Measurements from ENCODE around the gene ZSCAN31. TPM values are rescaled to one million over a fixed set of nuclear protein-coding genes. Genes with fewer than 3 reads are reported as not detected.
A peak's percentile ranks its signal among the peaks of the same experiment; 100 is the strongest.

ZSCAN31 gene
- polyA plus RNA-seq, 1 of the 3 experiments (the other 2 are of a cell fraction): 1.9 TPM

GRCh38 chr6:28335564-28336283 is at the start of gene ZSCAN31 (continued):
- TF ChIP-seq RCOR1 (IDR thresholded peaks at IDR 0.05; ENCODE audit: low read length) (no peak; the same call in 1 of the 2 replicates), FOXM1 (IDR thresholded peaks at IDR 0.05; ENCODE audit: low read depth) (no peak), RFX5 (IDR thresholded peaks at IDR 0.05; ENCODE audit: low read length) (peak; percentile 87), ZBTB33 (IDR thresholded peaks at IDR 0.05; ENCODE audit: borderline replicate concordance, low read depth) (no peak), ELF1 (IDR thresholded peaks at IDR 0.05) (no peak), MEF2A (IDR thresholded peaks at IDR 0.05; ENCODE audit: borderline replicate concordance, low read depth) (no peak), NFIC (IDR thresholded peaks at IDR 0.05; ENCODE audit: borderline replicate concordance) (peak; percentile 54; the same call in 1 of the 2 replicates), EZH2phosphoT487 (IDR thresholded peaks at IDR 0.05; ENCODE audit: borderline replicate concordance, low read depth) (no peak), CHD2 (IDR thresholded peaks at IDR 0.05; ENCODE audit: low read length, partially characterized antibody) (peak; percentile 26), YY1 (IDR thresholded peaks at IDR 0.05; ENCODE audit: low read depth) (peak; percentile 26; the same call in 1 of the 2 replicates), TEAD4 (IDR thresholded peaks at IDR 0.05; ENCODE audit: borderline replicate concordance, insufficient read depth) (no peak)

- no peak for DNase-seq
- Histone ChIP-seq H3K9me2 (no peaks in the 10 kb centered on the region), H3K36me3 (replicated peaks in 1 of 2; ENCODE audit: control insufficient read depth in 1 of 2, insufficient read depth in 2 of 2, low read length in 1 of 2) (peaks cover 70 to 85% of the 10 kb centered on the region in 2 experiments), H3K4me3 (ENCODE audit: low read depth in 2 of 2, low read length in 1 of 2) (no peak overlapping the region), H2AFZ (ENCODE audit: low read depth) (no peak overlapping the region), H4K20me1 (ENCODE audit: insufficient read depth) (no peaks in the 10 kb centered on the region), H3K4me1 (ENCODE audit: control insufficient read depth in 1 of 2, insufficient read depth in 2 of 2, low read depth in 1 of 2, low read length in 1 of 2) (no peaks in the 10 kb centered on the region; a peak in 2 of 4 replicates), H3K79me2 (ENCODE audit: insufficient read depth) (peaks cover 34% of the 10 kb centered on the region), H3K9me3 (0 out of 2 replicates have a peak, but pooled peaks cover 3% of the 10 kb centered on the region), H3K9ac (no peak overlapping the region), H3K4me2 (no peak overlapping the region), H3F3A (replicated peaks; ENCODE audit: insufficient read depth) (peaks cover 17% of the 10 kb centered on the region), H3K27me3 (ENCODE audit: insufficient read depth) (no peaks in the 10 kb centered on the region), H3K27ac (ENCODE audit: low read depth in 2 of 2, low read length in 1 of 2) (no peak overlapping the region)
- ChIA-PET CTCF (interaction anchor here (0.9 to 3.7 kb wide), 3 partner anchors 10 to 242 kb away, joined by 3 to 28 read pairs (median 15); partner anchors contain the start of gene ZKSCAN8), POLR2A (interaction anchor here (0.9 to 1.2 kb wide), 2 partner anchors 12 to 103 kb away, joined by 3 to 5 read pairs; partner anchors contain the start of gene PGBD1)
- TF ChIP-seq TEAD4 (IDR thresholded peaks at IDR 0.05; ENCODE audit: borderline replicate concordance, insufficient read depth): no peak
- WGBS (ENCODE audit: low lambda C conversion rate): 54% methylated on average over 2 of the region's 2 CpGs
These were observed 48.2 kb upstream of the ZSCAN31 start for GRCh38 chr6:28384143-28384533.
